HT-29 (cell line): ENCODE measurements around the gene TPSG1. TPM values are rescaled to one million over a fixed set of nuclear protein-coding genes. Genes with fewer than 3 reads are reported as not detected.

ENCODE experiments used
- DNase-seq: peaks from one replicate; pipeline ENCODE4 v3.0.0-alpha.2; 2015; ENCODE audit warnings: low spot score
- total RNA-seq: library from RNA; depleted of rRNA; stranded (reverse); fragments of >200 nt; shearing (Covaris generic); gene quantifications from 2 replicates; pipeline ENCODE4 v1.2.3, GENCODE V29; 2014; rRNA removed

TPSG1 gene
- total RNA-seq, 1 experiment from 2014 or later, result 0.31 TPM

- DNase-seq, result no peak
Observed at GRCh38 chr16:1177750-1178149, 47.3 kb downstream of the TPSG1 start.

GRCh38 chr16:1177053-1177452 is 48.0 kb downstream of the TPSG1 start:
- no peak for DNase-seq

GRCh38 chr16:1176280-1176897 is 48.7 kb downstream of the TPSG1 start:
- DNase-seq, result no peak

GRCh38 chr16:1175566-1176279 is 49.3 kb downstream of the TPSG1 start:
- no peak for DNase-seq

- no peak for DNase-seq
Observed at GRCh38 chr16:1174477-1175357, 50.4 kb downstream of the TPSG1 start.

- DNase-seq, result no peak
Observed at GRCh38 chr16:1173788-1174451, 51.1 kb downstream of the TPSG1 start.

- DNase-seq, result no peak
Observed at GRCh38 chr16:1172651-1173050, 52.4 kb downstream of the TPSG1 start.

- DNase-seq, result no peak
Observed at GRCh38 chr16:1171854-1172428, 53.1 kb downstream of the TPSG1 start.

Other genes with a start within 250 kb of the TPSG1 start
- gene SOX8, start 243.5 kb downstream of the TPSG1 start, total RNA-seq, result 0.08 and 0.61 TPM in 2 replicates
- gene SSTR5, start 152.5 kb downstream of the TPSG1 start, total RNA-seq, result 1.6 and 5.1 TPM in 2 replicates
- 0.10 TPM in 1 of 2 replicates, not detected in the other for gene C1QTNF8, start 129.0 kb downstream of the TPSG1 start, total RNA-seq
- gene CACNA1H, start 72.2 kb downstream of the TPSG1 start, total RNA-seq, result 0.56 and 0.65 TPM in 2 replicates
- not detected in 2 replicates for gene TPSB2, start 4.9 kb upstream of the TPSG1 start, total RNA-seq
- gene TPSAB1, start 15.4 kb upstream of the TPSG1 start, total RNA-seq, result not detected in 2 replicates
- not detected in 2 replicates for gene TPSD1, start 30.8 kb upstream of the TPSG1 start, total RNA-seq
- 90.1 and 116 TPM in 2 replicates for gene UBE2I, start 84.4 kb upstream of the TPSG1 start, total RNA-seq
- 8.2 and 14.1 TPM in 2 replicates for gene BAIAP3, start 108.4 kb upstream of the TPSG1 start, total RNA-seq
- 155 and 181 TPM in 2 replicates for gene TSR3, start 126.6 kb upstream of the TPSG1 start, total RNA-seq
- gene GNPTG, start 126.7 kb upstream of the TPSG1 start, total RNA-seq, result 46.6 and 50.9 TPM in 2 replicates
- gene UNKL, start 189.4 kb upstream of the TPSG1 start, total RNA-seq, result 29.1 and 32.0 TPM in 2 replicates
- 50.9 and 58.1 TPM in 2 replicates for gene UQCC4, start 195.5 kb upstream of the TPSG1 start, total RNA-seq
- gene PERCC1, start 205.8 kb upstream of the TPSG1 start, total RNA-seq, result 0.10 TPM in 1 of 2 replicates, not detected in the other
- not detected in 2 replicates for gene CCDC154, start 219.3 kb upstream of the TPSG1 start, total RNA-seq
- 121 and 151 TPM in 2 replicates for gene CLCN7, start 249.8 kb upstream of the TPSG1 start, total RNA-seq